ENCODE results near the gene RNASE13. TPM values are rescaled to one million over a fixed set of nuclear protein-coding genes. Genes with fewer than 3 reads are reported as not detected.

The RNASE13 gene
- total RNA-seq, 1 experiment from 2014 or later, result not detected

DNA sequence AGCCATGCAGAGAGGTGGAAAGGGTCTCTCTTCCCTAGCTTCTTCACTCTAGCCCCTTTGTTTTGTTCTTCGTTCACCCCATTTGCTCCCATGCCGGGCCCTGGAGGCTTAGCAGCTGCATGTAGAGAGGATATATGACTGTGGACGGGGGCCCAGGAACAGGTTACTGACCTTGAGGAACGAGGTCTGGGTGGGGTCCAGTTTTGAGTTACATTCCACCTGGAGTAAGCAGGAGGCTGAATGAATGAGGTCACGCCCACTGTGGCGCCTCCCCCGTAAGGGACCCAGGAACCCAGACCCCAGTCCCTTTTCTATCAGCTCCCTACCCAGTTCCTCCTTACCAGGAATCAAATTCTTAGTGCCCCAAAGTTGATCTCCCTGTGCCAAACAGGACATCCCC is 16.3 kb downstream of the RNASE13 start:
- CTCF ChIA-PET, result no interaction called here
- TF ChIP-seq, protein P1, sequence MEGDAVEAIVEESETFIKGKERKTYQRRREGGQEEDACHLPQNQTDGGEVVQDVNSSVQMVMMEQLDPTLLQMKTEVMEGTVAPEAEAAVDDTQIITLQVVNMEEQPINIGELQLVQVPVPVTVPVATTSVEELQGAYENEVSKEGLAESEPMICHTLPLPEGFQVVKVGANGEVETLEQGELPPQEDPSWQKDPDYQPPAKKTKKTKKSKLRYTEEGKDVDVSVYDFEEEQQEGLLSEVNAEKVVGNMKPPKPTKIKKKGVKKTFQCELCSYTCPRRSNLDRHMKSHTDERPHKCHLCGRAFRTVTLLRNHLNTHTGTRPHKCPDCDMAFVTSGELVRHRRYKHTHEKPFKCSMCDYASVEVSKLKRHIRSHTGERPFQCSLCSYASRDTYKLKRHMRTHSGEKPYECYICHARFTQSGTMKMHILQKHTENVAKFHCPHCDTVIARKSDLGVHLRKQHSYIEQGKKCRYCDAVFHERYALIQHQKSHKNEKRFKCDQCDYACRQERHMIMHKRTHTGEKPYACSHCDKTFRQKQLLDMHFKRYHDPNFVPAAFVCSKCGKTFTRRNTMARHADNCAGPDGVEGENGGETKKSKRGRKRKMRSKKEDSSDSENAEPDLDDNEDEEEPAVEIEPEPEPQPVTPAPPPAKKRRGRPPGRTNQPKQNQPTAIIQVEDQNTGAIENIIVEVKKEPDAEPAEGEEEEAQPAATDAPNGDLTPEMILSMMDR (conservative IDR thresholded peaks at IDR 0.05; ENCODE audit: low read depth, low read length), result no peak
- TF ChIP-seq EZH2 (IDR thresholded peaks at IDR 0.05; ENCODE audit: borderline replicate concordance, low read depth, low read length, poor library complexity, severe bottlenecking), result no peak
- H3K4me3 ChIP-seq (ENCODE audit: low read depth, low read length, poor library complexity, severe bottlenecking), result no peak overlapping the region
- no peaks in the 10 kb centered on the region for H3K36me3 ChIP-seq (ENCODE audit: insufficient read depth, low read length, poor library complexity, severe bottlenecking)
- POLR2A ChIA-PET (ENCODE audit: low non-redundant PET), result no interaction called here
- H3K27ac ChIP-seq (ENCODE audit: low read depth, low read length, poor library complexity, severe bottlenecking), result no peak overlapping the region
- intact Hi-C loops (cut with micrococcal nuclease; ENCODE audit: unreplicated experiment), result loop anchor here (10.0 kb wide), 1 partner anchor 177 kb away; no protein-coding TSS in a partner anchor
- no peaks in the 10 kb centered on the region for H3K4me1 ChIP-seq (ENCODE audit: insufficient read depth, low read length, poor library complexity, severe bottlenecking)
- no peak for DNase-seq (ENCODE audit: low spot score)
- BruUV-seq (replicated peaks), result no TSS peak
- H3K27me3 ChIP-seq (replicated peaks; ENCODE audit: insufficient read depth, low read depth, low read length, poor library complexity), result no peaks in the 10 kb centered on the region
- no peaks in the 10 kb centered on the region for H3K9me3 ChIP-seq (ENCODE audit: low read depth, low read length, poor library complexity, severe bottlenecking)

DNA sequence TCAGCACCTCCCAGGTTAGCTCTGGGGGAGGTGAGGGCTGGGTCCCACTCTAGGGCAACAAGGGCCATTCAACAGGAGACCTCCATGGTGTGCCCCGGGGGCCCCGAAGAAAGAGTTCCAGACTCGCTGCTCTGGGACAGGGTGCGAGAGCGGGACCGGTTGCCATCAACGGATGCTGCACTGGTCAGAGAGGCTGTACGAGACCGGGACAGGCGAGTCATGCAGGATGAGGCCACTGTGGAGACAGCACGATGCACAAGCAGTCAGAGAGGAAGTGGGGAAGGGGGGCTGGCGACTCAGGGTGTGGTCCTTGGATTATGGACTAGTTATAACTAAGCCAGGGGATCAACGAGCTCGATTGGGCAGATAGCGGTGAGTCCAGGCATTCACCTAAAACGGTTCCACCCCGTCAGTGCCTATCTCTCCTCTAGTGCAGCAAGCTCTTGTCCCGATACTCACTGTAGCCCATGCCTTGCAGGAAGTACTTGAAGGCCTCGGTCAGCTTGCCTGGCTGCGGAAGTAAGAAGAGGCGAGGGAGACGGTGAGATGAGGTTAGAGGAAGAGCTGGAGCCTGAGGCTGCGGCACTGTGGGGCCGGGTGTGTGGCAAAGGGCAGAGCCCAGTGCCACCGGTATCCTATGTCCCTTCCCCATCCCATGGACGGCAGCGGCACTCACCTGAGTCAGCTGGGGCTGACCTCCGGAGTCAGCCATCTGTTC is 16.9 kb downstream of the RNASE13 start:
- ChIA-PET CTCF (no interaction called here), POLR2A (ENCODE audit: low non-redundant PET) (no interaction called here)
- H3K9me3 ChIP-seq (ENCODE audit: low read depth, low read length, poor library complexity, severe bottlenecking), result no peaks in the 10 kb centered on the region
- H3K4me1 ChIP-seq (ENCODE audit: insufficient read depth, low read length, poor library complexity, severe bottlenecking), result no peaks in the 10 kb centered on the region
- BruUV-seq (replicated peaks), result no TSS peak
- H3K36me3 ChIP-seq (ENCODE audit: insufficient read depth, low read length, poor library complexity, severe bottlenecking), result no peaks in the 10 kb centered on the region
- intact Hi-C loops (cut with micrococcal nuclease; ENCODE audit: unreplicated experiment), result loop anchor here (10.0 kb wide), 1 partner anchor 177 kb away; no protein-coding TSS in a partner anchor
- no peak overlapping the region for H3K4me3 ChIP-seq (ENCODE audit: low read depth, low read length, poor library complexity, severe bottlenecking)
- no peak for DNase-seq (ENCODE audit: low spot score)
- TF ChIP-seq, protein P1 (conservative IDR thresholded peaks at IDR 0.05; ENCODE audit: low read depth, low read length), result no peak
- TF ChIP-seq EZH2 (IDR thresholded peaks at IDR 0.05; ENCODE audit: borderline replicate concordance, low read depth, low read length, poor library complexity, severe bottlenecking), result no peak
- no peaks in the 10 kb centered on the region for H3K27me3 ChIP-seq (replicated peaks; ENCODE audit: insufficient read depth, low read depth, low read length, poor library complexity)
- H3K27ac ChIP-seq (ENCODE audit: low read depth, low read length, poor library complexity, severe bottlenecking), result no peak overlapping the region

DNA sequence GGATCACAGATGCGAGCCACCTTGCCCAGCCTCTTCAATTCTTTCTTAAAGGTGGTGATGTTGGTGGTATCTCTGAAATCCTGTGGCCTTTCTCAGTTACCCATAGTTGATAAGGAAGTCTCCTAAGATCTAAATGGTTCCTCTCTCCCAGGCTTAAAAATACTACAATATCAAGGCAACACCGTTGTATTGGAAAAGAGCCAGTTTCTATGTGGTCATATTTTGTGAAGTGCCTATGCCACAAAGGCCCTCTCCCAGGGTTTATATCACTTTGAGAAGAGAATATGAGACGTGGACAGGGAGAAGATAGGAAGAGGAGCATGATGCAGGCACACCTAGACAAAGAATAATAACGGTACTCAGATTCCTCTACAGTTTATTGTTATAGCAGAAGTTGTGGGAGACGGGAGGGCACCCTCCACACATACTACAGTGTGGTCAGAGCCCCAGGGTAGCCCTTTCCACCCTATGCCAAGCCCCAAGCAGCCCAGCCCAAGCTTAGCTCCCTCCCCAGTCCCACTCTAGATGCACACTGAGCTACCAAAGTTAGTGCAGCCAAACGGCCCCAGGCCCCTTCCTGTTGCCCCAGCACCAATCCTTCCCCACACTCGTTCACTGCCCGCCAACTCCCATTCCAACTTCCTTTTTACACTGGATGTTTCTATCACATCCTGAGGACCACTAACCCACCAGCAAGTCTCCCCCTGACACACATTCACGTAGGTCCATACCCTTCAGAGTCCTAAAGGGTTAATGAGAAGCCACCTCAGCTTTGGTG is 18.0 kb downstream of the RNASE13 start:
- H3K9me3 ChIP-seq (ENCODE audit: low read depth, low read length, poor library complexity, severe bottlenecking), result no peaks in the 10 kb centered on the region
- no peaks in the 10 kb centered on the region for H3K27me3 ChIP-seq (replicated peaks; ENCODE audit: insufficient read depth, low read depth, low read length, poor library complexity)
- ChIA-PET POLR2A (ENCODE audit: low non-redundant PET) (no interaction called here), CTCF (interaction anchor here (0.7 to 2.6 kb wide), 2 partner anchors 88 to 522 kb away, joined by 4 to 55 read pairs; no protein-coding TSS in a partner anchor)
- intact Hi-C loops (cut with micrococcal nuclease; ENCODE audit: unreplicated experiment), result loop anchor here (10.0 kb wide), 1 partner anchor 178 kb away; no protein-coding TSS in a partner anchor
- no peaks in the 10 kb centered on the region for H3K36me3 ChIP-seq (ENCODE audit: insufficient read depth, low read length, poor library complexity, severe bottlenecking)
- no peaks in the 10 kb centered on the region for H3K4me1 ChIP-seq (ENCODE audit: insufficient read depth, low read length, poor library complexity, severe bottlenecking)
- BruUV-seq (replicated peaks), result no TSS peak
- TF ChIP-seq EZH2 (IDR thresholded peaks at IDR 0.05; ENCODE audit: borderline replicate concordance, low read depth, low read length, poor library complexity, severe bottlenecking), result no peak
- TF ChIP-seq, protein P1 (conservative IDR thresholded peaks at IDR 0.05; ENCODE audit: low read depth, low read length), result no peak
- H3K4me3 ChIP-seq (ENCODE audit: low read depth, low read length, poor library complexity, severe bottlenecking), result no peak overlapping the region
- no peak for DNase-seq (ENCODE audit: low spot score)
- no peak overlapping the region for H3K27ac ChIP-seq (ENCODE audit: low read depth, low read length, poor library complexity, severe bottlenecking)
